Activated T-cell treated with anti-CD3 and anti-CD28 coated beads, Interleukin-2, amount 50 U/mL, for 24 hours (primary cell): ENCODE data around the gene DCAF10.
"Not testable (repeated sequence)": the region's sequence is repeated elsewhere in the genome, so short reads cannot be mapped to it uniquely, and the experiment has no call there.

Experiments used
- DNase-seq: peaks from one replicate; pipeline ENCODE4 v3.0.0-alpha.2; 2020
- H3K27ac Mint-ChIP-seq: 2 replicates; pipeline ENCODE4 v1.8.0; 2020; ENCODE audit warnings: mild to moderate bottlenecking, mixed read lengths
- H3K27me3 Mint-ChIP-seq: 2 replicates; pipeline ENCODE4 v1.8.0; 2020; ENCODE audit warnings: mixed read lengths
- H3K36me3 Mint-ChIP-seq: 2 replicates; pipeline ENCODE4 v1.8.0; 2020; ENCODE audit warnings: low read depth, mixed read lengths
- H3K4me1 Mint-ChIP-seq: 2 replicates; pipeline ENCODE4 v1.8.0; 2020; ENCODE audit warnings: low read depth, mixed read lengths
- H3K4me3 Mint-ChIP-seq: 2 replicates; pipeline ENCODE4 v1.8.0; 2020; ENCODE audit warnings: mild to moderate bottlenecking, moderate library complexity, mixed read lengths
- H3K9me3 Mint-ChIP-seq: 2 replicates; pipeline ENCODE4 v1.8.0; 2020; ENCODE audit warnings: mixed read lengths

The DCAF10 gene

GRCh38 chr9:37870081-37870798, 69.6 kb downstream of the DCAF10 start:
- H3K9me3 Mint-ChIP-seq: no peaks in the 10 kb centered on the region
- no peaks in the 10 kb centered on the region for H3K4me1 Mint-ChIP-seq
- no peak overlapping the region for H3K27ac Mint-ChIP-seq
- DNase-seq: no peak
- no peak overlapping the region for H3K4me3 Mint-ChIP-seq
- H3K36me3 Mint-ChIP-seq: peaks cover 12% of the 10 kb centered on the region
- H3K27me3 Mint-ChIP-seq: no peaks in the 10 kb centered on the region

- H3K9me3 Mint-ChIP-seq: no peaks in the 10 kb centered on the region
- DNase-seq: no peak
- no peak overlapping the region for H3K4me3 Mint-ChIP-seq
- peaks cover 17% of the 10 kb centered on the region for H3K36me3 Mint-ChIP-seq
- no peaks in the 10 kb centered on the region for H3K4me1 Mint-ChIP-seq
- H3K27ac Mint-ChIP-seq: no peak overlapping the region
- no peaks in the 10 kb centered on the region for H3K27me3 Mint-ChIP-seq
Measured at GRCh38 chr9:37870799-37871176, 70.2 kb downstream of the DCAF10 start.

GRCh38 chr9:37873955-37874354, 73.4 kb downstream of the DCAF10 start:
- Mint-ChIP-seq H3K36me3 (peaks cover 34% of the 10 kb centered on the region), H3K4me1 (no peaks in the 10 kb centered on the region), H3K27me3 (no peaks in the 10 kb centered on the region), H3K27ac (no peak overlapping the region), H3K4me3 (no peak overlapping the region), H3K9me3 (no peaks in the 10 kb centered on the region)
- DNase-seq: no peak

GRCh38 chr9:37876376-37876775, 75.8 kb downstream of the DCAF10 start:
- DNase-seq: no peak
- no peaks in the 10 kb centered on the region for H3K27me3 Mint-ChIP-seq
- H3K9me3 Mint-ChIP-seq: no peaks in the 10 kb centered on the region
- peaks cover 54% of the 10 kb centered on the region for H3K36me3 Mint-ChIP-seq
- no peak overlapping the region for H3K27ac Mint-ChIP-seq
- no peak overlapping the region for H3K4me3 Mint-ChIP-seq
- H3K4me1 Mint-ChIP-seq: no peaks in the 10 kb centered on the region

GRCh38 chr9:37880916-37881479, 80.4 kb downstream of the DCAF10 start:
- no peak for DNase-seq
- peaks cover 70% of the 10 kb centered on the region for H3K36me3 Mint-ChIP-seq
- peaks cover 7% of the 10 kb centered on the region for H3K4me1 Mint-ChIP-seq
- H3K9me3 Mint-ChIP-seq: no peaks in the 10 kb centered on the region
- H3K27ac Mint-ChIP-seq: no peak overlapping the region
- no peak overlapping the region for H3K4me3 Mint-ChIP-seq
- H3K27me3 Mint-ChIP-seq: no peaks in the 10 kb centered on the region

- peaks cover 74% of the 10 kb centered on the region for H3K36me3 Mint-ChIP-seq
- DNase-seq, H3K27ac Mint-ChIP-seq: not testable (repeated sequence)
Measured at GRCh38 chr9:37887977-37888583, 87.5 kb downstream of the DCAF10 start.

GRCh38 chr9:37889536-37889935, 88.9 kb downstream of the DCAF10 start:
- Mint-ChIP-seq H3K27me3 (no peaks in the 10 kb centered on the region), H3K4me1 (peaks cover 6% of the 10 kb centered on the region), H3K4me3 (no peak overlapping the region), H3K9me3 (no peaks in the 10 kb centered on the region), H3K36me3 (peaks cover 84% of the 10 kb centered on the region), H3K27ac (no peak overlapping the region)
- DNase-seq: no peak

More at GRCh38 chr9:37887977-37888583, 87.5 kb downstream of the DCAF10 start:
- H3K27me3 Mint-ChIP-seq, H3K9me3 Mint-ChIP-seq, H3K4me1 Mint-ChIP-seq, H3K4me3 Mint-ChIP-seq: not testable (repeated sequence)

GRCh38 chr9:37891042-37891441, 90.4 kb downstream of the DCAF10 start:
- not testable (repeated sequence) for DNase-seq, H3K27ac Mint-ChIP-seq, H3K9me3 Mint-ChIP-seq, H3K4me1 Mint-ChIP-seq, H3K4me3 Mint-ChIP-seq, H3K27me3 Mint-ChIP-seq
- H3K36me3 Mint-ChIP-seq: peaks cover 86% of the 10 kb centered on the region

- Mint-ChIP-seq H3K27ac (no peak overlapping the region), H3K27me3 (no peaks in the 10 kb centered on the region), H3K9me3 (no peaks in the 10 kb centered on the region), H3K4me1 (no peaks in the 10 kb centered on the region), H3K36me3 (peaks cover 87% of the 10 kb centered on the region), H3K4me3 (no peak overlapping the region)
- DNase-seq: no peak
Measured at GRCh38 chr9:37892063-37892462, 91.5 kb downstream of the DCAF10 start.

- H3K4me3 Mint-ChIP-seq: no peak overlapping the region
- no peaks in the 10 kb centered on the region for H3K9me3 Mint-ChIP-seq
- H3K36me3 Mint-ChIP-seq: peaks cover 71% of the 10 kb centered on the region
- H3K27ac Mint-ChIP-seq: peak overlapping the region; percentile 50
- DNase-seq: no peak
- H3K4me1 Mint-ChIP-seq: peaks cover 18% of the 10 kb centered on the region
- H3K27me3 Mint-ChIP-seq: no peaks in the 10 kb centered on the region
Measured at GRCh38 chr9:37897665-37898064, 97.1 kb downstream of the DCAF10 start.

- no peak for DNase-seq
- Mint-ChIP-seq H3K27me3 (no peaks in the 10 kb centered on the region), H3K9me3 (no peaks in the 10 kb centered on the region), H3K4me3 (no peak overlapping the region), H3K4me1 (peaks cover 22% of the 10 kb centered on the region), H3K27ac (no peak overlapping the region), H3K36me3 (peaks cover 64% of the 10 kb centered on the region)
Measured at GRCh38 chr9:37899041-37899440, 98.4 kb downstream of the DCAF10 start.

GRCh38 chr9:37902131-37902530, 101.5 kb downstream of the DCAF10 start:
- no peak overlapping the region for H3K27ac Mint-ChIP-seq
- H3K9me3 Mint-ChIP-seq: no peaks in the 10 kb centered on the region

GRCh38 chr9:37902796-37903646, 102.4 kb downstream of the DCAF10 start:
- H3K4me3 Mint-ChIP-seq: peak overlapping the region; percentile 88

More at GRCh38 chr9:37902131-37902530, 101.5 kb downstream of the DCAF10 start:
- DNase-seq: no peak
- Mint-ChIP-seq H3K4me1 (peaks cover 33% of the 10 kb centered on the region), H3K36me3 (peaks cover 36% of the 10 kb centered on the region), H3K27me3 (no peaks in the 10 kb centered on the region), H3K4me3 (peak overlapping the region; percentile 88)

GRCh38 chr9:37903647-37904444, 103.2 kb downstream of the DCAF10 start, which contains the start of gene SLC25A51:
TSS of gene SLC25A51 (minus strand) at chr9:37904127. CDS start at chr9:37888550, 15,577 bp downstream.
- H3K27ac Mint-ChIP-seq: peak within 1 kb of the TSS; percentile 94
- no peaks in the 10 kb centered on the region for H3K27me3 Mint-ChIP-seq
- peak; percentile 99 for DNase-seq
- H3K36me3 Mint-ChIP-seq: peaks cover 25% of the 10 kb centered on the region
- peak within 1 kb of the TSS; percentile 88 for H3K4me3 Mint-ChIP-seq
- peaks cover 29% of the 10 kb centered on the region for H3K4me1 Mint-ChIP-seq
- H3K9me3 Mint-ChIP-seq: no peaks in the 10 kb centered on the region

More at GRCh38 chr9:37902796-37903646, 102.4 kb downstream of the DCAF10 start:
- peak overlapping the region; percentile 94 for H3K27ac Mint-ChIP-seq
- no peak for DNase-seq
- H3K36me3 Mint-ChIP-seq: peaks cover 30% of the 10 kb centered on the region
- H3K4me1 Mint-ChIP-seq: peaks cover 29% of the 10 kb centered on the region
- no peaks in the 10 kb centered on the region for H3K27me3 Mint-ChIP-seq
- H3K9me3 Mint-ChIP-seq: no peaks in the 10 kb centered on the region
